Brain microvascular endothelial cell (primary cell): ENCODE results near the gene CHRNE.

Source experiments
- DNase-seq: peaks from one replicate; pipeline ENCODE4 v3.0.0-alpha.2; 2020
- H3K27ac ChIP-seq: fragments of 250-450 bp; sonication (Bioruptor Pico); 2 replicates; pipeline ENCODE4 v1.5.1; 2020; ENCODE audit warnings: mild to moderate bottlenecking, moderate library complexity
- H3K27me3 ChIP-seq: fragments of 250-450 bp; sonication (Bioruptor Pico); replicated peaks from 2 replicates; pipeline ENCODE4 v1.5.1; 2020; ENCODE audit warnings: mild to moderate bottlenecking
- H3K36me3 ChIP-seq: fragments of 250-450 bp; sonication (Bioruptor Pico); replicated peaks from 2 replicates; pipeline ENCODE4 v1.5.1; 2020; ENCODE audit warnings: mild to moderate bottlenecking
- H3K4me3 ChIP-seq: 2 replicates; pipeline ENCODE4 v1.5.1; 2011; ENCODE audit warnings: low read depth, mild to moderate bottlenecking, control low read depth, low read length, moderate library complexity
- in situ Hi-C: cut with HindIII; loops from 2 replicates; pipeline ENCODE4 v1.10.0; 2017; ENCODE audit warnings: low sequenced_read_pairs, low pct_ligation_motif_present
- TF ChIP-seq, protein P1 (sequence below): IDR thresholded peaks from 2 replicates; pipeline ENCODE4 v1.5.1; 2011; ENCODE audit warnings: low read depth, mild to moderate bottlenecking, moderate library complexity, low read length, control low read depth, inconsistent platforms; ENCODE audit errors: missing control alignments

Gene CHRNE

DNA sequence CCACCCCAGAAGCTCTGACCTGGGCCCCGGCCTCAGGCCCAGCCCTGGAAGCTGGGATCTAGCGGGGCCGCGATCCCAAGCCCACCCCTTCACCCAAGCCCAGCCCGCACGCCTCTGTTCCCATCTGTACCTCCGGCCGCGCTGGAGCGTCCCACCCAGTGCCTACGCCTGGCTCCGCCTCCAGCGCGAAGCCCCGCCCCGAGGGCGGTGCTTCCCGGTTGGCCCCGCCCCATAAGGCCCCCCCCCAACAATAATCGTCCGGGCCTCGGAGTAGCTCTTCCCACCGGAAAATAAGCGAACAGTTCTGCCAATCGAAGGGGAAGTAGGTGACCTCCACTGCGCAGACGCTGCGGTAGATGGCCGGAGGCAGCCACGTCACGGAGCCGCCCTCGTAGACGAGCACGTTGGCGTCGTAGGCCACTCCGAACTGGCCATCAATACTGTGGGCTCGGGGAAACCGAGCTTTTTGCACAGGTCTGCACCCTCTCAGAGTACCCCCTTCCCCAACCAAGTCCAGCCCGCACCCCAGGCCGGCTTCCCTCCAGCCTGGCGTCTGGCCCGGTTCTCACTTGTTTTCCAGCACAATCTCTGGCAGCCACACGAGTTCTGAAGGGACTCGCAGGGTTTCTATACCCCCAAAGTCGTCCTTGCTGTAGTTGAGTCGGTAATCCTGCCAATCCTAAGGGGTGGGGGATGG is 1.1 kb downstream of the CHRNE start:
- H3K36me3 ChIP-seq: no peaks in the 10 kb centered on the region
- H3K27me3 ChIP-seq: no peaks in the 10 kb centered on the region
- DNase-seq: peak; percentile 22
- TF ChIP-seq, protein P1, sequence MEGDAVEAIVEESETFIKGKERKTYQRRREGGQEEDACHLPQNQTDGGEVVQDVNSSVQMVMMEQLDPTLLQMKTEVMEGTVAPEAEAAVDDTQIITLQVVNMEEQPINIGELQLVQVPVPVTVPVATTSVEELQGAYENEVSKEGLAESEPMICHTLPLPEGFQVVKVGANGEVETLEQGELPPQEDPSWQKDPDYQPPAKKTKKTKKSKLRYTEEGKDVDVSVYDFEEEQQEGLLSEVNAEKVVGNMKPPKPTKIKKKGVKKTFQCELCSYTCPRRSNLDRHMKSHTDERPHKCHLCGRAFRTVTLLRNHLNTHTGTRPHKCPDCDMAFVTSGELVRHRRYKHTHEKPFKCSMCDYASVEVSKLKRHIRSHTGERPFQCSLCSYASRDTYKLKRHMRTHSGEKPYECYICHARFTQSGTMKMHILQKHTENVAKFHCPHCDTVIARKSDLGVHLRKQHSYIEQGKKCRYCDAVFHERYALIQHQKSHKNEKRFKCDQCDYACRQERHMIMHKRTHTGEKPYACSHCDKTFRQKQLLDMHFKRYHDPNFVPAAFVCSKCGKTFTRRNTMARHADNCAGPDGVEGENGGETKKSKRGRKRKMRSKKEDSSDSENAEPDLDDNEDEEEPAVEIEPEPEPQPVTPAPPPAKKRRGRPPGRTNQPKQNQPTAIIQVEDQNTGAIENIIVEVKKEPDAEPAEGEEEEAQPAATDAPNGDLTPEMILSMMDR: no peak
- H3K27ac ChIP-seq: no peak overlapping the region
- in situ Hi-C loops: no loop called here
- no peak overlapping the region for H3K4me3 ChIP-seq

DNA sequence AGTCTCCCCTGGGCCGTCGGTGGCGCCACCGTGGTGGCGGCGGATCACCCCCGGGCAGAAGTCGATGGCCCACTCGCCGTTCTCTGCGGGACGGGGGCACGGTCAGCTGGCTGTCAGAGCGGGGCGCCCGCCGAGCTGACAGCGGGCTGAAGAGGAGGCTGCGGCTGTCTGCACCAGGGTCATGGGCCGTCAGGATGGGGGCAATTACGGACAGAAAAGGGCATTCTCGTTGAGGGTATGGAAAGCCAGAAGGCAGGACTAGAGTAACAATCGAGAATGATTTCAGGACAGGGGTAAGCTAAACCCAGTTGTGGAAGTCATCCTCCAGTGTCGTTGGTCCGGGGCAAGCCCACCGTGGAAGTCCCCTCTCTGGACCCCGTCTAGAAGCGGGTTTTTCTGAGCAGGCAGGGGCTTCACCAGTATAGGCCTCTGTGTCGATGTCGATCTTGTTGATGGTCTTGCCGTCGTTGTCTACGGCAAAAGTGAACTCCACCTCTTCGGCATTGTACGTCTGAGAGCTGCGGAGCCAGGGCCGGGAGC is 1.7 kb downstream of the CHRNE start:
- no peak for DNase-seq
- Histone ChIP-seq H3K4me3 (peak overlapping the region; percentile 57), H3K36me3 (peaks cover 3% of the 10 kb centered on the region), H3K27ac (no peak overlapping the region), H3K27me3 (no peaks in the 10 kb centered on the region)
- in situ Hi-C loops: no loop called here
- TF ChIP-seq, protein P1: no peak

DNA sequence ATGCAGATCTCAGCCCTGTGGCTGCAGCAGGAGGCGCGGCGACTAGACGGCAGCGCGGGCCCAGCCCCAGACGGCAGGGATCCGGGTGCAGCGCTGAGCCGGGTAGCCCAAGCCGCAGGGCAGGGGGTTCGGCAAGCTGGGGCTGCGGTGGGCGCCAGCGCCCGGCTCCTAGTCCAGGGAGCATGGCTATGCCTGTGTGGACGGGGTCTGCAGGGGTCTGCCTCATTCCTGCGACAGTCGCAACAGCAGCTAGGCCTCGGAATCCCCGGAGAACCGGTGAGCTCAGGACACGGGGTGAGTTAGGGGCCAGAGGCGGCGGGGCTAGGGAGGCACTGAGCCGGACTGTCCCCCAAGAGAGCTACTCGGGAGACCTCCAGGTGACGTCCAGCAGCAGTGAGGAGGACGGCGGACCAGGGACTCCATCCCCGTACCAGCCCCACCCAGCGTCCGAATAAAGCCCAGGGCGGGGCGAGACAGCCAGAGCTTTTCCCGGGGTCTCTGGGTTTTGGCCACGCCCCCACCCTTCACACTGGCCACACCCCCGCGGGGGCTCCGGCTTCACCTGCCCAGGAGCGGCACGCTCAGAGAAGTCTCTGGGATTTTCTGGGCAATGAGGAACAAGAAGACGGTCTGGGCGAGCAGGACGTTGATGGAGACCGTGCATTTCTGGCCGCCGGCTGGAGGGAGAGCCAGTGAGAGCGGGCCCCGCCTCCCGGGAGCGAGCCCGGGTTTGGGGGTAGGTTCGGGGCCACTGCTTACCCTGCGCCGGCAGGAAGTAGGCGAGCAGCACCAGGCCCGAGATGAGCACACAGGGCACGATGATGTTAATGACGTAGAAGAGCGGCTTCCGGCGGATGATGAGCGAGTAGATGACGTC is 2.4 kb downstream of the CHRNE start:
- Histone ChIP-seq H3K27ac (no peak overlapping the region), H3K27me3 (no peaks in the 10 kb centered on the region), H3K36me3 (peaks cover 10% of the 10 kb centered on the region), H3K4me3 (peak overlapping the region; percentile 57)
- TF ChIP-seq, protein P1: no peak
- no peak for DNase-seq
- in situ Hi-C loops: no loop called here

DNA sequence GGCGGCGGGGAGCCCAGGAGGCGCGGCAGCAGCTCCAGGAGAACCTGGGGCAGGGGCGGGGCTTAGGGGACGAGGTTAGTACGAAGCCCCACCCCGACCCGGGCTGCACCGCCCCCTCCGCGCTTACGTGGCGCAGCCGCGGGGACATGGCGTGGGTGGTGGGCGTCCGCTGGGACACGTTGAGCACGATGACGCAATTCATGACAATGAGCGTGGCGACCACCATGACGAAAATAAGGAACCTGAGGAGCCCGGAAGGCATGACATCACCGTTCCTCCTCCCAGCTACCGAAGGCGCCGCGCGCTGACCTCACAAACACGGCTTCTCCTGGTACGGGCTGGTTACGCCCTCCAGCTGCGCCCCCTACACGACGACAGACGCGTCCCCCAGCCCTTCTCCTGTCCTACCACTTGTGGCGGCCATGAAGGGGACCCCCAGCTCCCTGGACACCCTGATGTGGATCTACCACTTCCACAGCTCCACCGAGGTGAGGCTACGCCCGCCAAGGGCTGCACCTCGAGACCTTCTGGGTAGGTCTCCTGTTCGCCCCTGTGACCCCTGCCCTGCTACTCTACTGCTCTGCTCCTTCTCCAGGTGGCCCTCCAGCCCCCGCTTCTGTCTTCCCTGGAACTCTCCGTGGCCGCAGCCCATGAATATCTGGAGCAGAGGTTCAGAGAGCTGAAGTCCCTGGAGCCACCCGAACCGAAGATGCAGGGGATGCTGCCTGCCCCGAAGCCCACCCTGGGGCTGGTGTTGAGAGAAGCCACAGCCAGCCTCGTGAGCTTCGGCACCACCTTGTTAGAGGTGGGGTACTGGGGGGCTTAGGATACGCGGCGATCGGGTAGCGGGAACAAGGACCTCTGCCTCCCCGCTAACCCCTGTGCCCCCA is 3.3 kb downstream of the CHRNE start, which contains the start of gene C17orf107:
Gene C17orf107, plus strand, starts transcription at position 196 of the 890 bp plus-strand sequence. Its CDS starts 227 bp downstream, at position 423.
- DNase-seq: peak; percentile 58
- no peak within 1 kb of the TSS for H3K27ac ChIP-seq
- peak within 1 kb of the TSS; percentile 57 for H3K4me3 ChIP-seq
- no peaks in the 10 kb centered on the region for H3K27me3 ChIP-seq
- in situ Hi-C loops: no loop called here
- H3K36me3 ChIP-seq: peaks cover 19% of the 10 kb centered on the region
- TF ChIP-seq, protein P1: peak; percentile 2

DNA sequence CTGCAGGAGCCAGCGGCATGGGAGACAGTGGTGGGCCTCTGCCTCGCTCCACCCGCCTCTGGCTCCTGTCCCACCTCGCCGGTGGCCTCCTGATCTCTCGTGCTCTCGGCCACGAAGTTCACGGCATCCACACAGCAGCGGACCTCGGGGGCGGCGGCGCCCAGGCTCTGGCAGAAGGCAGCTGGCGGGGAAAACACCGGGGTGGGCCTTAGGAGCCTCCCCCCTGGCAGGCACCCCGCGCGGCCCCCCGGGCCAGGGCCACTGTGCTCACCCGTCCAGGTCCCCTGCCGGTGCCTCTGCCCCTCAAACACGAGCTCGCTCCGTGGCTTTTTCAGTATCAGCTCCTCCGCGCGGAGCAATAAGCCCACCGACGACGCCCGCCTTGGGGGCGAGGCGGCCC is 4.0 kb downstream of the CHRNE start:
- H3K4me3 ChIP-seq: peak overlapping the region; percentile 57
- peaks cover 24% of the 10 kb centered on the region for H3K36me3 ChIP-seq
- DNase-seq: no peak
- H3K27ac ChIP-seq: no peak overlapping the region
- TF ChIP-seq, protein P1: no peak
- in situ Hi-C loops: no loop called here
- H3K27me3 ChIP-seq: no peaks in the 10 kb centered on the region
